SK-N-SH treated with all-trans-retinoic acid at 6 μM for 48 hours (cell line): ENCODE results near the gene GNAZ.

Source experiments
- ATAC-seq: fragments of 200-7000 bp; cut with Tn5 transposase; 3 replicates; pipeline ENCODE4 v1.9.1; 2020; ENCODE audit warnings: mild to moderate bottlenecking, moderate library complexity
- ARNTL ChIP-seq: fragments of 450-650 bp; formaldehyde crosslinking; IDR thresholded peaks from 2 replicates; pipeline ENCODE4 v1.5.0; 2020; ENCODE audit warnings: low read depth, mild to moderate bottlenecking, moderate library complexity, borderline replicate concordance
- BACH2 ChIP-seq: fragments of 250-450 bp; sonication (Bioruptor Pico); IDR thresholded peaks from 2 replicates; pipeline ENCODE4 v1.9.0; 2021; ENCODE audit warnings: mild to moderate bottlenecking, borderline replicate concordance
- CREB5 ChIP-seq: fragments of 250-450 bp; sonication (Bioruptor Pico); IDR thresholded peaks from 2 replicates; pipeline ENCODE4 v1.5.1; 2020; ENCODE audit warnings: low read depth, mild to moderate bottlenecking, moderate library complexity
- CSDC2 ChIP-seq: fragments of 250-450 bp; sonication (Bioruptor Pico); IDR thresholded peaks from 2 replicates; pipeline ENCODE4 v1.5.0; 2020; ENCODE audit warnings: mild to moderate bottlenecking, moderate library complexity
- CSRNP3 ChIP-seq: fragments of 250-450 bp; sonication (Bioruptor Pico); IDR thresholded peaks from 2 replicates; pipeline ENCODE4 v1.5.1; 2021; ENCODE audit warnings: mild to moderate bottlenecking, moderate library complexity
- ESRRG ChIP-seq: fragments of 250-450 bp; sonication (Bioruptor Pico); IDR thresholded peaks from 2 replicates; pipeline ENCODE4 v1.6.1; 2021; ENCODE audit warnings: mild to moderate bottlenecking
- GLIS3 ChIP-seq: fragments of 250-450 bp; sonication (Bioruptor Pico); IDR thresholded peaks from 2 replicates; pipeline ENCODE4 v1.5.0; 2020; ENCODE audit warnings: mild to moderate bottlenecking, moderate library complexity
- ISL1 ChIP-seq: fragments of 250-450 bp; sonication (Bioruptor Pico); IDR thresholded peaks from 2 replicates; pipeline ENCODE4 v2.1.2; 2022; ENCODE audit warnings: mild to moderate bottlenecking, moderate library complexity
- OSR1 ChIP-seq: fragments of 250-450 bp; sonication (Bioruptor Pico); IDR thresholded peaks from 2 replicates; pipeline ENCODE4 v1.8.0; 2022; ENCODE audit warnings: moderate library complexity, mild to moderate bottlenecking, inconsistent platforms
- PATZ1 ChIP-seq: fragments of 250-450 bp; sonication (Bioruptor Pico); IDR thresholded peaks from 2 replicates; pipeline ENCODE4 v1.8.0; 2020; ENCODE audit warnings: mild to moderate bottlenecking, moderate library complexity, borderline replicate concordance
- POU6F1 ChIP-seq: fragments of 250-450 bp; sonication (Bioruptor Pico); IDR thresholded peaks from 2 replicates; pipeline ENCODE4 v1.8.0; 2021; ENCODE audit warnings: low read depth, mild to moderate bottlenecking, moderate library complexity, borderline replicate concordance
- RARB ChIP-seq: fragments of 250-450 bp; sonication (Bioruptor Pico); IDR thresholded peaks from 2 replicates; pipeline ENCODE4 v1.8.0; 2021; ENCODE audit warnings: mild to moderate bottlenecking, moderate library complexity
- SNAI2 ChIP-seq: fragments of 250-450 bp; sonication (Bioruptor Pico); IDR thresholded peaks from 2 replicates; pipeline ENCODE4 v1.5.0; 2020; ENCODE audit warnings: mild to moderate bottlenecking, moderate library complexity
- TCF4 ChIP-seq: fragments of 250-450 bp; sonication (Bioruptor Pico); IDR thresholded peaks from 2 replicates; pipeline ENCODE4 v1.8.0; 2021; ENCODE audit warnings: mild to moderate bottlenecking, moderate library complexity, borderline replicate concordance
- TOX ChIP-seq: fragments of 250-450 bp; sonication (Bioruptor Pico); IDR thresholded peaks from 2 replicates; pipeline ENCODE4 v1.8.0; 2021; ENCODE audit warnings: mild to moderate bottlenecking, moderate library complexity, borderline replicate concordance
- TSHZ2 ChIP-seq: fragments of 250-450 bp; sonication (Bioruptor Pico); IDR thresholded peaks from 2 replicates; pipeline ENCODE4 v1.5.0; 2020; ENCODE audit warnings: mild to moderate bottlenecking, moderate library complexity
- ZC3H10 ChIP-seq: fragments of 250-450 bp; sonication (Bioruptor Pico); IDR thresholded peaks from 2 replicates; pipeline ENCODE4 v1.5.1; 2021; ENCODE audit warnings: mild to moderate bottlenecking, moderate library complexity
- ZFP30 ChIP-seq: fragments of 450-650 bp; formaldehyde crosslinking; IDR thresholded peaks from 2 replicates; pipeline ENCODE4 v1.5.0; 2022; ENCODE audit warnings: mild to moderate bottlenecking, moderate library complexity
- ZNF70 ChIP-seq: fragments of 450-650 bp; formaldehyde crosslinking; IDR thresholded peaks from 2 replicates; pipeline ENCODE4 v1.5.0; 2020; ENCODE audit warnings: mild to moderate bottlenecking, moderate library complexity
- ZNF8 ChIP-seq: fragments of 450-650 bp; formaldehyde crosslinking; IDR thresholded peaks from 2 replicates; pipeline ENCODE4 v1.5.0; 2020; ENCODE audit warnings: mild to moderate bottlenecking, moderate library complexity

Gene GNAZ

GRCh38 chr22:23125512-23126103 is 55.3 kb downstream of the GNAZ start:
- TF ChIP-seq TSHZ2 (CRISPR knock-in tag) (no peak), ARNTL (no peak), ZNF8 (CRISPR knock-in tag) (no peak), RARB (no peak), CREB5 (CRISPR knock-in tag) (no peak), CSRNP3 (CRISPR knock-in tag) (no peak), SNAI2 (CRISPR knock-in tag) (no peak), ZFP30 (CRISPR knock-in tag) (no peak), OSR1 (no peak), CSDC2 (CRISPR knock-in tag) (no peak), BACH2 (no peak), TOX (CRISPR knock-in tag) (no peak), TCF4 (CRISPR knock-in tag) (no peak), ISL1 (CRISPR knock-in tag) (no peak), POU6F1 (CRISPR knock-in tag) (no peak), PATZ1 (CRISPR knock-in tag) (no peak), GLIS3 (CRISPR knock-in tag) (no peak), ZNF70 (CRISPR knock-in tag) (no peak)
- ATAC-seq = no peak

GRCh38 chr22:23126165-23127054 is 56.1 kb downstream of the GNAZ start:
- TF ChIP-seq ESRRG (CRISPR knock-in tag) = no peak
- no peak for TF ChIP-seq ZC3H10
- TF ChIP-seq CREB5 (CRISPR knock-in tag) = no peak
- no peak for TF ChIP-seq ARNTL
- no peak for TF ChIP-seq ISL1 (CRISPR knock-in tag)
- TF ChIP-seq GLIS3 (CRISPR knock-in tag) = no peak

More at GRCh38 chr22:23126165-23127054, 56.1 kb downstream of the GNAZ start:
- ATAC-seq = no peak
